GM18520 (cell line): Measurements from ENCODE around the gene ARL4C.

Source experiments
- ATAC-seq: cut with Tn5 transposase; IDR thresholded peaks from one replicate; pipeline ENCODE4 v1.9.1; 2021; ENCODE audit not compliant: unreplicated experiment

ARL4C gene

DNA sequence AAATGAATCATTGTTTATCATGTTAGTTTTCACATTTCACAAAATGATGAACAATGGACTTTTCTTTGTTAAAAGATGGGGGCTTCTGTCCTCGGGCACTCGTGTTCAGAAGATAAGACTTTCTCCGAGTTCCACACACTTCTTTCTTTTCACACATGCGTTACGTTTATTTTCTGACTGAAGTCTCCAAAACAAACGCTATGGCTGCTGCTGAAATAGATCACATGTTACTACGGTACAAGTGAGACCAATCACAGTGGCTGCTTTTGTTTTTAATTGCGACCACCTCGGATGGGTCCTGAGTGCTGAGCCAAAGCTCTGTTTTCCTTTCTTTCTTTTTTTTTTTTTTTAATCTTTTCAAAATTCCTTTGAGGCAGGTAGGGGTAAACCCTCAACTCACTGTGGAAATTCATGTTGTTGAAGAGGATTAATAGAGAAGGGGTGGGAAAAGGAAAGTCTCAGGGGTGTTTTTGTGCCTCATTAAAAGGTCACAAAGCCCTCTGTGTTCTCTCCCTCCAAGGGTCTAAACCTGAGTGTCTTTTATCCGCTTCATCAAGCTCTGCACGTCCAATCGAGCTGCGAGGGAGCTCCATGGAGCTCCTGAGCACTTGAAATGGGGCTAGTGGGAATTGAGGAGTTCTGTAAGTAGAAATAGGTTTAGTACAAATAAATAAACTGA lies 48.2 kb downstream of the ARL4C start:
- ATAC-seq: no peak

DNA sequence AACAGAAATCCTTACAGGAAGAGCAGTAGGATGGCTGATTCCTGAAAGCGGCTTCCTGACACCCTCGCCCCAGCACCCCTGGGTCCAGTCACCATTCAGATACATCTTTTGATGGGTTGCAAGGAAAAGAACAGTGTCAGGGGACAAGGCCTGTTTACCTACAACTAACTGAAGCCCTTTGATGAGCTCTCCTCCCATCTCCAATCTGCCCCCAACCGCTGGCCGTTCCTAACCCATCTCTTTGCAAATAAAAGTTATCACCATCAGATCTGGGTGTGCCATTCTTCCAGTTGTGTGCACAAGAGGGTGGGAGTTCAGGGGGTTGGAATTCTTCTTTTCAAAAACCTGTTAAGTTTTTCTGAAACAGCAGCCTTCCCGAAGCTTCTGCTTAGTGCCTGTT lies 48.9 kb downstream of the ARL4C start:
- no peak for ATAC-seq

DNA sequence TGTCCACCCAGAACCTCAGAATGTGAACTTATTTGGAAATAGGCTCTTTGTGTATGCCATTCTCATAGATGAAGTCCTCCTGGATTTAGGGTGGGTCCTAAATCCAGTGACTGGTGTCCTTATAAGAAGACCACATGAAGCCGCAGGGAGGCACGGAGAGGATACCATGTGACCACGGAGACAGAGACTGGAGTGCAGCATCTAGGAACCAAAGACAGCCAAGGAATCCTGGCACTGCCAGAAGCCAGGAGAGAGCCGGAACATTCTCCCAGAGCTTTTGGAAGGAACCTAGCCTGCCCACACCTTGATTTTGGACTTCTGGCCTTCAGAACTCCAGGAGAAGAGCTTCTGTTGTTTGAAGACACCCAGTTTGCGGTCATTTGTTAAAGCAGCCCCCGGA lies 49.7 kb downstream of the ARL4C start:
- no peak for ATAC-seq

DNA sequence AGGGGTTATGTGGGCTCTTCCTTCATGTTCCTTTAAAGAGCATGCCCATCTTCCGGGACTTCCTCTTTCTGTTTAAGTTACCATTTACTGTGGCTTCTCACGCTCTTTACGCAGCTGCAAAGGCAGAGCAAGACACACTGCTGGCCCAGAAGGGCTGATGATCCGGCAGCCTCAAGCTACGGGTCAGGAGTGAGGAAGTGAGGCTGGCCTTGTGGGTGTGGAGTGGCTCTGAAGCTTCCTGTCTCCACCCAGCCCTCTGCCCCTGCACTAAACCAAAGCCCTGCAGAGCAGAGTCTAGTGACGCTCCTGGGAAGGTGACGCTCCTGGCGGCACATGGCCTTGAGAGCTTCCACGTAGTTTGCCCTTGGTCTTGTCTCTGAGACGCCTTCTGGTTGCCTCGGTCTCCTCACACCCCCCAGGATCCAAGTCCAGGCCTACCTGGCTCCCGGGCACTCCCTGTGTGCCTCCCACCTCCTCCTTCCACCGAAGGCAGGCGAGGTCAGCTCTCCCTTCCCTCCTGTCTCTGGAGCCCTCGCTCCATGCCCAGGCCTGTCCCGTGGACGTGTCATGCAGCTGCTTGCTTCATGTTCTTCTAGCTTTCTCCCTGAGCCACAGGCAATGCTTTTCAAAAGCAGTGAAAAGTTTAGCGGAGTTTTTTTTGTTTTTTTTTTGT lies 50.3 kb downstream of the ARL4C start:
- ATAC-seq: peak; percentile 88

DNA sequence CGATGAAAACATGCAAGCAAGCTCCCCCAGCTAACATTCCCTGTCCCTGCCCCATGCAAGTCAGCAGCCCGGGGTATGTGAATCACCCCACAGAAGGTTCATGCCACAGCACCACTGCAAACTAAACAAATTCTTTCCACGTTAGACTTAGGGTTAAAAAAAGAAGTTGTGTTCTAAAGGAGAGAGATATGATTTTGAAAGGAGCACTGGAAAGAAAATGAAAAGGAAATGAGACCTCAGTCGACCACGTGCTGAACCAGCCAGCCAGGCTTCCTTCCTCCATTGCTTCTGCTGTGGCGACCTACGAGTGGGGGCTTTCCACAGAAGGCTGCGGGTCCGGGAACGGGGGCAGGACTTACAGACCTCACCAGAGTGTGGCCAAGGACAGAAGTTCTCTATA lies 52.0 kb downstream of the ARL4C start:
- no peak for ATAC-seq

DNA sequence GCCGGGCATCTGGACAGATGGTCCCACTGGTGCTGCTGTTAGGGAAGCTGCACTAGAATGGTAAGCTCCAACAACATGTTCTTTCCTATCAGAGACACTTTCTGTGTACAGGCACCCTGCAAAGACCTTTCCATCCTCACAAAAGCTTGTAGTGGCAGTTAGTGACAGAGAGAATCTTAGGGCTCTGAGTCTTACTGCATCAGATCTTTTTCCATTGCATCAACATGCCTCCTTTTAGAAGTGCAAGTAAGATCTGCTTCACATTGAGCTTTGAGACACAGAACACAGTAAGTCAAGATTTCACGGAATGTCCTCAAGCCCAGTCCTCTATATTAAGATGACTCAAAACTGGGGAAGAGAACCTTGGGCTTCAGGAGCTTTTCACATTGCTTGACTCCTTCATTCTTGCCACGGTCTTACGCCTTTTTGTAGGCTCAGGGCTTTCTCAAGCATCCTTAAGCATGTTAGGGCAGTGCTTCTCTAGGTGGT lies 52.6 kb downstream of the ARL4C start:
- no peak for ATAC-seq
